ENCODE results near the gene TMEM198. TPM values are rescaled to one million over a fixed set of nuclear protein-coding genes. Genes with fewer than 3 reads are reported as not detected.

Gene TMEM198
- total RNA-seq, 1 donor from 2014 or later, result 0.99 TPM

DNA sequence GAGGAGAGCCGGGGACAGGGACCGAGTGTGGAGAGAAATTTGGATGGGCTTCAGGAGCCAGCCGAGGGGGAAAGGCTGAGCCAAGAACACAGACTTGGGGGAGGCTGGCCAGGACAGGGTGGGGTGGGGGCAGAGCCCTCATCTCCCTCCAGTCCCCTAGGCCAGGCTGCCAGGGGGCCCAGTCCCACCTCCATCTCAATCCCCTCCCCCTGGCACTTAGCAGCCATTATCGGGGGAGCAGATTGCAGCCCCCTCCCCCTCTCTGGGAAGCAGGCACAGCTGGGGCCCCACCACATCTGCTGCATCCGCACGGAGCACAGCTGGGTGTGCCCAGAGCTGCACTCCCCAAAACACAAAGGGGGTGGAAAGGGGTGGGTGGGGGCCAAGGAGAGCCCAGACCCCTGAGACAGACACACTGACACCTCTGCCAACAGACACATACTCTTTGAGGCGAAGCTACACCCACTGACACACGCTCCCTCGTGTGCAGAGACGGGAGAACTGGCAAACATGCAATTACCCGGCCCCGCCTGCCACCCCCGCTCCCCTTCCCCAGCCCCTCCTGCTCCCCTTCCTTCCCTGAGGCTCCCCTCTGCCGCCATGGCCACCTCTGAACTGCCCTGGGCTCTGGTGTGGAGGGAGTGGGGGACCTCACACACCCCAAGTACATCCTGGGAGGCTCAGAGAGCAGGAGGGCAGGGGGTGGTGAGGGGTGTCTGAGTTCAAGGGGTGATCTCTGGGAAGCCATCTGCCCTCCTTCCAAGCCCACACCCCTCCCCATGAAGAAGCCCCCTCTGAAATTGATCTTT, 34.7 kb upstream of the TMEM198 start:
- peak; percentile 48 for DNase-seq

DNA sequence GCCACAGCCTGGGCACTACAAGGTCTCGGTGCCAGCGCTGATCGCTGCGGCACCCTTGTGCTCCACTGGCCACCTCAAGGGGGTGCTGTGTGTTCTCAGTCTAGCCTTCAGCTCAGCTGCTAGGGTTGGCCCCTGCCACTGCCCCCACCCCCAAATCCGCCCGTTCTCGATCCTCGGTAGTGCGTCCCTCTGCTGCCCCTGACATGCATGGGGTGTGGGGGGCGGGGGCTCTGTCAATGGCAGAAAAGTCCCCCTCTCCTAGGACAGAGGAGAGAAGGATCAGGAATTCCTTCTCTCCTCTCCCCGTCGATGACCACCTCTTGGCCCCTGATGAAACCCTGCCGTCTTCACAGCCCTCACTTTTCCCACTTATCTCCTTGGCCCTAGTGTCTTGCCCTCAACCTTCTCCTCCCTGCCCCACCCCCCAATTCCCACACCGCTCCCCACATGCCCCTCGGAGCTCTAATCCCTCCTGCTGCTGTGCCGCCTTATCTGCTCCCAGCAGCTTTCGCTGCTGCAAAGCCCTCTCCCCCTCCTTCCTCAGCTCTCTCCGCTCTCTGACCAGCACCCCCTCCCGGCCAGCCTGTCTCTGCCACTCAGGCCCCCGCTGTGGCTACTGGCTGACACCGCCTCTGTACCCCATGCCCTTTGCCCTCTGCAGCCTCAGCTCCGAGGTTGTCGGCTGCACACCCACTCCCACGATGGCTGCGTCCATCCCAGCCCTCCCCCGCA, 33.9 kb upstream of the TMEM198 start:
- peak; percentile 47 for DNase-seq

DNA sequence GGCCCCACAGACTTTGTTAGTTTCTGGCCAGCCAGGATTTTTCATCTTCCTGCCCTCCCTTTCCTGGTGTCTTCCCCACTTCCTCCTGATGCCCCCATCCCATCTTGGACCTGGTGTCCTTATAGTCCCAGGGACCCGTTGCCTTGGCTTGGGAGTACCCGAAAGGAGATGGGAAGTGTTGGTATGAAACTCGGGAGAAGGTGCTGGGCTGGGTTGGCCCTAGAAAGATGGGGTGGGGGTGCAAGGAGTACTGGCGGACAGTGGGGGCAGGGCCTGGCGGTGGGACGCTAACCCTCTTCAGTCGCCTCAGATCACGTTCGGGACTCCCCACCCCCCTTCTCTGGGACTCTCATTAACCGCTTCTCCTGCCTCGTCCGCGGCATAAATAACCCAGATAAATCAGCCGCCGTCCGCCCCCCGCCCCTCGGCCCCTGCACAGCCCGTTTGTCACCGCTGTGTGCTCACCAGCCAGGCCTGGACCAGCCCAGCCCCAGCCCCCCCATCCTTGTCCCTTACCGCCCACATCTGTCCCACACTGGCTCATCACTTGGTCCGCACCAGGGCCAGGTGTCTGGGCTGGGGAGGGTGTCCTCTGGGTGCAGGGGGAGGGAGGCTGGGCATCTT, 33.2 kb upstream of the TMEM198 start:
- DNase-seq, result no peak

DNA sequence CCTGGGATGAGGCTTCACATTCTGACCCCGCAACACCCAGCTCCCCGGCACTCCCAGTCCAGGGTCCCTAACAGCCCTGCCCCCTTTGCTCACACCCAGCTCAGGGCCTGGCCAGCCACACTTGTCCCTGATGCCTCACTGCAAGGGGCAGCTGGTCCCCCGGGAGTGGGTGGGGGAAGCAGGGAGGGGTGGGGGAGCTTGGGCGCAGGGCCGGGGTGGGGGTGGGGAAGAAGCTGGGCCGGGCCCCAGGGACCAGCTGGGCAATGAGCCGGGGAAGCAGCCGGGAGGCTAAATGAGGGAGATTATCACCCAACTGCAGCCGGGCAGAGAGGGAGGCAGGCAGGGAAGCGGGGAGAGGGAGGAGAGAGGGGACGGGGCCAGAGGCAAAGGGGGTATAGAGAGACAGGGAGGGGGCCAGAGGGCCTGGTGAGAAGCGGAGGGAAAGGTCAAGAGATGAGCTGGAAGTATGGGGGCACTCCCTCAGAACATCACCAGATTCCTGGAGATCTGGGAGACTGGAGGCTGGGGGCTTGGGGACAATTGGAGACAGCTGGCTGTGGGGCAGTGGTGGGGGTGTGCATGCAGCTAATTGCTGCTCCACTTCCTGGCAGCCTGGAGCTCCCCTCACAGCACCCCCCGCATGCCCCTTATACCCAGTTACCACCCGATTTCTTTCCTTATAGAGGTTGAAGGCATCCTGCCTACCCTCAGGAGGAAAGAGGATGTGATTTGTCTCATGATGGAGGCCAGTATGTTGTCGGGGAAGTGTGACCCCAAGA, 32.1 kb upstream of the TMEM198 start:
- no peak for DNase-seq

DNA sequence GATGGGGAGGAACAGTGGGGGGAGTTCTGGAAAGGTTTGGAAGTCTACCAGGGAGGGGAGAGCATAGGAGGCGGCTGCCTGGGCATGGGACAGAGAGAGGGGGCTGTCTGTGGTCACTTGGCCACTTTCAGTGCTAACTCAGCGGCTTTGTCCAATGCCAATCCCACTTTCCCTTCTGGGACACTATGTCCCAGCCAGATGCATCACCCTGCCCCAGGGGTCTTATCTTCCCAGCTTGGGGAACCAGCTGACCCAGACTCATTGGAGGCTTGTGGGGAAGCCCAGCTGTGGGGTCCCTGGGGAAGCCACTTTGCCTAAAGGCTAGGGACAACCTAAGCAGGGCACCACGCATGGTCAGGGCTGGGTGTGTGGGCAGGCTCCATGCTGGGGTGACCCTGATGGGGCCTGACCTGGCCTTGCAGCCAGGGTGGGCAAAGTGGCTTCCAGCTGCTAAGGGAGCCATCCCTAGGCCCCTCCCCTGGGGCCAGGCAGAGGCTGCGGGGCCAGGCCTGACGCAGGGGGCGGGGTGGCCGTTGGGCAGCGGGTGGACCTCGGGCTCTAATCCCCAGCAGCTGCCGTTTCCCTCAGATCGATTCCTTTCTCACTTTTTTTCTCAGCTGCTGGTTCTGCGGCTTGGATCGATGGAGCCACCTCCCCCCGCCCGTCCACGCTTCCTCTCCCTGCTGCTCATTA, 31.2 kb upstream of the TMEM198 start:
- no peak for DNase-seq

DNA sequence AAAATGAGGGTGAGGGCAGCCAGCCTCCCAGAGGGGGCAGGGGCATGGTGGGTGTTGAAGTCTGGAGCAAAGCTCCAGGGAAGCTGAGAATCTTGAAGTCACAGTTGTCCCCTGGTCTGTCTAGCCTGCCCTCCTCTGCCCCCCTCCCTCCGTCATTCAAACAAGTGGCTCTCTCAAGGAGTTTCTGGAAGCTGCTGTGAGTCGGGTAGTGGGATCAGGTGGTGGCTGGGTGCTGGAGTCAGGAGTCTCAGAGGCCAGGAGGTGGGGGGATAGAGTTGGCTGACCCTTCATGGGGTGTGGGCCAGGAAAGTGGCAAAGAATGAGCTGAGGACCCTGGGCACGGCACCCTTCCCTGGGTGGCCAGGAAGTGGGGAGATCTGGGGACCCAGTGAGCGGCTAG, 30.0 kb upstream of the TMEM198 start:
- DNase-seq, result no peak

DNA sequence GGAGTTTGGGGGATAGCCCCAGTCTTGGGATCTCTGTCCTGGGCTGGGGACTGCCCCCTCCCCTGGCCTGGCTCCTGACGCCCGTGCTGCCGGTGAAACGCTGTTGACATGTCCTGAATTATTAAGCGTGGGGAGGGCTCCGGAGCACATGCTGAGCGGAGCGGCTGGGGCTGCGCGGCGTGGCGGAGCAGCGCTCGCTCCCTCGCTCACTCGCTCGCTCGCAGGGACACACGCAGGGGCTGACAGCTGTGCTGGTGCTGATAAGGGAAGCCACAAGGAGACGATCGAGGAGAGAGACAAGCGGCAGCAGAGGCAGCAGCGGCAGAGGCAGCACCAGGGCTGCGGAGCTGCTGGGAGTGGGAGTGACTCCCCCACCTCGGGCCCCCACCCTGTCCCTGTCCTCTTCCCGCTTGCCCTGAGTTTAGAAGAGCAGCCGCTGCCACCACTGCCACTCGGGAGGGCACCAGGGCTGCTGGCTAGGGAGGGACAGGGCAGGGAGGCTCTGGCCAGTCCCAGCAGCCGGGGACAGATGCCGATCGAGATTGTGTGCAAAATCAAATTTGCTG, 29.5 kb upstream of the TMEM198 start, which contains the start of gene ASIC4:
TSS of gene ASIC4 (plus strand) at position 287 of the 566 bp plus-strand sequence. CDS start at position 530, 243 bp downstream.
- DNase-seq, result peak; percentile 9

DNA sequence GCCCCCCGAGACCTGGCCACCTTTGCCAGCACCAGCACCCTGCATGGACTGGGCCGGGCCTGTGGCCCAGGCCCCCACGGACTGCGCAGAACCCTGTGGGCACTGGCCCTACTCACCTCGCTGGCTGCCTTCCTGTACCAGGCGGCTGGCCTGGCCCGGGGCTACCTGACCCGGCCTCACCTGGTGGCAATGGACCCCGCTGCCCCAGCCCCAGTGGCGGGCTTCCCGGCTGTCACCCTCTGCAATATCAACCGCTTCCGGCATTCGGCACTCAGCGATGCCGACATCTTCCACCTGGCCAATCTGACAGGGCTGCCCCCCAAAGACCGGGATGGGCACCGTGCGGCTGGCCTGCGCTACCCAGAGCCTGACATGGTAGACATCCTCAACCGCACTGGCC, 29.0 kb upstream of the TMEM198 start:
- DNase-seq, result no peak

DNA sequence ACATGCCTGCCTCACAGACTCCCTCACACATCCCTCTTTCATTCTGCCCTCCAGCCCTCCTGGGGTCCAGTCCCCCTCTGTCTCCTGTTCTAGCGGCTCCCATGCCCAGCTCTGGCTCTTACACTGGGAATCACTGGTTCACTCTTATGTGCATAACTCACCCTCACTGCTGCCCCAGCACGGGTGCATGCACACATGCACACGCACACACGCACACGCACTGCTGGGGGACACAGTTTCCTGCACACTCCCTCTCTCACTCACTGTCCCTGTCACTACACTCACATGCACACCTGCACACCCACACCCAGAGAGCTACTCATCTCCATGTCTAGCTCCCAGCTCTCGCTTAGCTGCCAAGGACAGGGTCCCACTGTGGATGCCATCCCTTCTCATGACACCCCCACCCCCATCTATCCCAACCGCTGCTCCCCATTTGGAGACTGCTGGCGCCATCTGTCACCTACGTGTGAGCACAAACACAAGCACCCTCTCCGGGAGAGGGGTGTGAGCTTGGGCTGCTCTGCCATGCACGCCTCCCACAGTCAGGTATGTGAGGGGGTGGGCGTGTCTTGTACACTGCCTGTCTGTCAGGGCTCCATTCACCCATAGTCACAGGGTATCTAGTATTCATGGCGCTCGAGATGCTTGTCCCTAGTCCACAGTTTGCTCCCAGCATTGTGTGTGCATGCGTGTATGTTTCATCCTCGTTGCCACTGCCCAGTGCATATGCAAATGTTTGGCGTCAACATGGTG, 27.8 kb upstream of the TMEM198 start:
- no peak for DNase-seq

DNA sequence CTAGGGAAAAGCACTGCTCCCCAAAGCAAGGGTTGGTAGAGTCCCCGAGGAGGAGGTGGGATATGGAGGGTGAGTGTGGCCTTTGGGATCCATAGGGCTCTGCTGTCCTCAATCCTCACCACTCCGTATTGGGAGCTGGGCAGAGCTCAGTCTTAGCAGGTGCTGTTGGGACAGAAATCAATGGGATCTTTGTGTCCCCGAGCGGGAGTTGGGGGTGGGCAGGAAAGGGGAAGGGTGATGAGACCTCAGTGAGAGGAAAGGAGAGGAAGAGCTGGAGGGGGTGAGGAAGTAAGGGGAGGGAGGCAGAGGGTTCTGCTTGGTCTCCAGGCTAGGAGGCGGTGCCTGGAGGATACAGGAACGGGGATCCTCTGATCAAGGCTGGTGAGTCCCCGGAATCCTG, 26.9 kb upstream of the TMEM198 start:
- no peak for DNase-seq

DNA sequence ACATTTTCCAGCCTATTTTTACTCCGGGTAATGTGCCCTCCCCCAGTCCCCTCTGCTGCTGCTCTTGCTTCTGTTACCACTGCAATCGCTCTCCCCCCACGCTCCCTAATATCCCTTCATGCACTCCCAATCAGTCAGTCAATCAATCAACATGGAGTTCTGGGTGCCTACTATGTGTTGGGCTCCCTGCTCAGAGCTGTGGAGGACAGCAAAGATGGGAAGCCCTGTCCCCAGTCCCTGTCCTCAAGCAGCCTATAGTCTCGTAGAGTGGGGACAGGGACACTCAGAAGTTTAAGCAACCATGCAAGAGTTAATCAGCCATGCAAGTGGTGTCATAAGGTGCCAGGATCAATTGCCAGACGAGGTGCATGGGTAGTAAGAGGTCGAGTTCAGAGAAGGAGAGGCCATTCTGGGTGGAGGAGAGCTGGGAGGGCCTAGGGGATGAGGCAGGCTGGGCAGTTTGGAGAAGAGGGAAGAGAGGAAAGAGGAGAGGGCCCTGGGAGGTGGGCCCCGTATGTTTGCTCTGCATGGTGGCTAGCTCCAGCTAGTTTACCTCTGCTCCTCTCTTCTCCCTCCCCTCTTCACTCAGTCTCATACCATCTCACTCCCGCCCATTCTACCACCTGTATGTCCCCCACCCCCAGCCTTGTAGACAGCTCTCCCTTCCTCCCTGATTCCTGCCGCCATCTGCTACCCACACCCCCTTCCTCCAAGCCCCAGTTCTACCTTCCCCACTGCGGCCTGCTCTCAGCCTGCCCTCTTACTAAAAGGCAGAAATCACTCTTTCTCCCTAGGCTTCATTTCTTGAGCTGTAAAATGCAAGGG, 25.7 kb upstream of the TMEM198 start:
- peak; percentile 69 for DNase-seq

DNA sequence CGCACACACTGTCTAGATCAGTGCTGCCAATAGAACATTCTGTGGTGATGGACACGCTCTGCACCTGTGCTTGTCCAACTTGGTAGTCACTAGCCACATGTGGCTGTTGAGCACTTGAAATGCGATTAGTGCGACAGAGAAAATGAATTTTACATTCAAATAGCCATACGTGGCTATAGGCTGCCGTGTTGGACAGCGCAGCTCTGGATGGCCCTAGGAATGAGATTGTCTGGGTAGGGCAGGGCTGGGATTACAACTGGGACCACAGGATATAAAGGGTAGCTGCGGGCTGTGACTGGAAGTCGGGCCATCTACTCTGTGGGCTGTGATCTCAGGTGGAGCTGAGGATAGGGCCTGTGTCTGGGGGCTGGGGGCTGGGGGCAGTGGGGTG, 24.3 kb upstream of the TMEM198 start:
- DNase-seq, result no peak

DNA sequence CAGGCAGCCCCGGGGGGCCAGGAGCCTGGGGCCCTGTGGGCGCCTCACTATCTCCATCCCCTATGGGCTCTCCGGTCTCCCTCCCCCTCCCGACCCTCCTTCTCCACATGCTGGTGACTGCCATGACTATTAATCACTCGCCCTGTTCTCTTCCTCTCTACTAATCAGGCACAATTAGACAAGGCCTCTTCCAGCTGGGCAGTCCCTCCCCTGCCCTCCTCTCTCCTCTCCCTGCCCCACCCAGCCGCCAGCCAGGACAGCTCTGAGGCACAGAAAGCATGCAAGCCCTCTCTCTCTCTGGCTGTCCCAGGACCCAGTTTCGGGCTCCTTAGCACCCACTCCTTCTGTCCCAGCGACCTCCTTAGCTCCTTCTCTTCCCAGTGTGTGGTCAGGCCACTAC, 23.7 kb upstream of the TMEM198 start:
- no peak for DNase-seq

DNA sequence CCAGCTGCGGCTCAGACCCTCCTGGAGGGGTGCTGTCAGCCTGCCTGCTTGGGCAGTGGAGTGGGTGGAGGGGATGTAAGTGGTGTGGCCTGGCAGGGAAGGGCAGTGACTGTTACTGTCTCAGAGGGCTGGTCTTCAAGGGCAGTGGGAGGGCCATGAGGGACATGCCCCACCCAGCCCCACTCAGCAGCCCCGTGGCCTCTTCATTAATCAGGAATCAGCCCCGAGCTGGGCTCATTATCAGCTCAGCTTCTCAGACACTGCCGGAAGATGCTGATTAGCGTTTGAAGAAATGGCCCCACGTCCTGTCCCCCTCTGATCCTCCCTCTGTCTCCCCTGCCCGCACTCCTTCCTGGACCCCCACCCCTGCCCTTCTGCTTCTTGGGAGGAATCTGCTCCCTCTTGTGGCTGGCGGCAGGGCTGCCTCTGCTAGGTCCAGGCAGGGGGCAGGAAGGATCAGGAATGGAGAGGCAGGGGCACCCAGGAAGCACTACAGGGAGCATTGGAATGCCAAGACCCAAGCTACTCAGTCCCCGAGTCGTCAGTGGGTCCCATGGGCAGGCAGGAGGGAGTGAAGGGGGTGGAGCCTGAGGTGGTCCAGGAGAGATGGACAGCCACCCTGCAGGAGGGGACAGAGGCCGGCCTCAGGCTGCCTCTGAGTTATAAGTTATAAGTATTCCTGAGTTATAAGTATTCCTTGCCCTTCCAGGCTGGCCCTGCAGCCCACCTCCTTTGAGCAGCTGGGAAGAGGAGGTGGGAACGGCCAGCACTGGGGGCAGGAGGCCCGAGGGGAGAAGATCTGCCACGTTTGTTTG, 22.6 kb upstream of the TMEM198 start:
- no peak for DNase-seq

DNA sequence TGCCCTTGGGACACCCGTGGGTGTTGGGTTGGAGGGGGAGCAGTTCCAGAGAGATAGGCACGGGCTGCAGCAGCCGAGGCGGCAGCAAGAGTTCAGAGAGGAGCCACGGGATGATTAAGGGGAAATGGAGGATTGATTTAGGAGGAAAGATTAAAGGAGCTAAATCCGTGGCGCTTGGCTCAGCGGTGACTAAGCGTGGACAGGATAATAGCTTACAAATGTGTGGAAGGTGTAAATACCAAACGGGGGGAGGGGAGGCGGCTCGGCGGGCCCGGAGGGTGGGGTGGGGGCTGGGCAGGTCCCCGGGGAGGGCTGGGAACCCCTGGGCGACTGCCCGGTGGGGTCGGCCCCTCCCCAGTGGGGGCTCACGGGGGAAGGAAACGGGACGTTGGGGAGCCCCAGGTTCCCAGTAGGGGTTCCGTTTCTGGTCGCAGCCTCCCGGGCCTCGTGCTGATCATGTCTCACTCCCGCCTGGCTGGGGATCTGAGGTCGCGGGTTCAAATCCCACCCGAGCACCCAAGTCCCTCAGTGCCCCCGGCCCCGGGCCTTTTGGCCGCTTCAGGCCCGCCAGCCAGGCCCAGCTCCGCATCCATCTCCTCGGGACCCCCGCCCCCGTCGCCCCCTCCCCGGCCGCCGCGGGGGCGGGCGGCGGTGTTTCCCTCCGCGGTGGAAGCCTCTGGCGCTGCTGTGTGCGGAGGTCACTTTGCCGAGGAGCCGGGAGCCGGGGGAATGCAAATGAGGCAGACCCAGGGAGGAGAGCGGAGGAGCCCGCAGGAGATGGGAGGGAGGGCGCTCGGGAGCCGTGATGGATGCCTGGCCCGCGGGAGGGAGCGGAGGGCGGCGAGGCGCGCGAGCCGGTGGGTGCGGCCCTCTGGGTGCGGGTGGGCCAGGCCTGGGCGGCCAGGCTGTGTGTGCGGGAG, 21.5 kb upstream of the TMEM198 start:
- no peak for DNase-seq

DNA sequence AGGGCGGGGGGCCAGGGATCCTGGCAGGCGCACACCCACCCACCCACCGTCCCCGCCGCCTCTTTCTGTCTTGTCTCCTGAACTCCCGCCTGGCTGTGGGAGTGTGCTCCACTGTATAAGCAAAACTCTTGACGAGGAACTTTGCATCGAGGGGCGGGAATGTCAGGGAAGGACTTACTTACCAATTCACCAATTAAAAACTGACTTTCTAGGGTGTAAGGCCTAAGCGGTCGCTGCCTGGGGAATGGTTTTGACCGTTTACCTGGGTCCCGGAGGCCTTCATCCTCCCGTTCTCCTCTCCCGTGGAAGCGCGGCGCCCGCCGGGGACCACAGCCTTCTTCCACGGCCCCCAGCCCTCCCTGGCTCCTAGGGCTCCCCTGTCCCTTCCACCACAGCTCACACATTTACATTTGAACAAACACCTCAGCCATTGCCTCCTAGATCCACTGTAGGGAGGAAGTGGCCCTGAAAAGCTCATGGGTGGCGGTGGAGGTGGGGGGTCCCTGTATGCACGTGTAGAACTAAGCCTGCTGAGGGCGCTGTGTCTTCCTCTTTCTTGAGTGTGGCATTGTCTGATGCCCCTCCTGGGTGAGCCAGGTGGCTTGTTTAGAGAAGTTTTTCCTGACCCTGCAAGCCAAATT, 20.7 kb upstream of the TMEM198 start:
- DNase-seq, result no peak

DNA sequence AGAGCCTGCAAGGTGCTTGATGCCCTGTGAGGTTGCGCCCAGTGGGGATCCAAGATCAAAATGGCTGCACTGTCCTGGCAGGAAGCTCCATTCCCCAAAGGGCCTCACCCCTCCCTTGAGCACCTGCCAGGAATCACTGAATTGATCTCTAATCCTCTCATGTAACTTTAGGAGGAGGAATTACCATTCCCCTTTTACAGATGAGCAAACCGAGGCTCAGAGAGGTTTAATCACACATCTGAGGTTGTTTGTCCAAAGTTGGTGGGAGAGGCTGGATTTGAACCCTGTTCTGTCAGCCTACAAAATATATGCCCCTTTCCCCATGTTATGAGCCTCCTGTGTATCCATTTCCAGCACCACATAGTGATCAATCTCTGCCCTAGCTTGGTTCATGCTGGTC, 19.0 kb upstream of the TMEM198 start:
- DNase-seq, result no peak
